ENCODE results near the gene PCDH15.

PCDH15 gene

GRCh38 chr10:53843736-53844362 is 957.2 kb downstream of the PCDH15 start:
- DNase-seq (ENCODE audit: low spot score) = no peak

DNA sequence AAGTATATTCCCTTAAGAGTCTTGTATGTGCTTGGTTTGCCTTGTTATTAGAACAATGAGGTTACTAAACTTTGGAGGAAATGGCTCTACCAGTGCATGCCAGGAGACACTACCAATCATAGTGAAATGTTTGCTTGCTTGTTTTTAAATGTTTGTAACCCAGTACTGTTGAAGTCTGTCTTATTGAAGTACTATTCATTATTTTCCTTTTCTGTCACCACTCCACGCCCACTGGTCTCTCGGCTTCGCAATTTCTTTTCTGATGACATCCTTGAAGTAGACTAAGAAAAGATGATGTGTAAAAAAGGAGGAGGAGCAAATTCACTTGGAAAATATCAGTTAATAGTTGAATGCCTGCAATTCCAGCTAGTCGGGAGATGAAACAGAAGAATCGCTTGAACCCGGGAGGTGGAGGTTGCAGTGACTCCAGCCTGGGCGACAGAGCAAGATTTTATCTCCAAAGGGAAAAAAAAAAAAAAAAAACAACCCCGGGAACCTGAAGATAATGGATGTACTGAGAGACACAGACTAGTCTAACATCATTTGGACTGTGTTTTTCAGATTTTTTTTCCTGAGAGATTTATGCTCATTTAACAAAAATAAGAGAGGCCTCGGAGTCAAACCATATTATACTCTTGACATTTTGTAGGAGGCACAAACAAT is 959.4 kb downstream of the PCDH15 start:
- no peak for DNase-seq (ENCODE audit: low spot score)

DNA sequence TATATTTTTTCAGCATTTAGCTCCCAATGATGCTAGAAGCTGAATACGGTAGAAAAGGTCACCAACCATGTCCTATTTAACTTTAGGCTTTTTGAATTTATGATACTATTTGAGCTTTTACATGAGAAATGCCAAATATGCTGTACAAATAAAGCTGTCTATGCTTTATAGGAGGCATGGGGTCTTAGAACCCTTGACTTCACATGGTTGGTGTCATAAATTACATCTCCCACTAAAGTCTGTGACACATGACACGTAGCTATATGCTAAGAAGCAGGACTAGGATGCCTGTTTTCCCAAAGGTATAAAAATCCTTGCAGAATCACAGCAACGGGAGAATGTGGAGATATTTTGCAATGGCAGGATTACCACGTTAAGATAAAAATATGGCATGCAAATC is 960.4 kb downstream of the PCDH15 start:
- DNase-seq (ENCODE audit: low spot score) = no peak

DNA sequence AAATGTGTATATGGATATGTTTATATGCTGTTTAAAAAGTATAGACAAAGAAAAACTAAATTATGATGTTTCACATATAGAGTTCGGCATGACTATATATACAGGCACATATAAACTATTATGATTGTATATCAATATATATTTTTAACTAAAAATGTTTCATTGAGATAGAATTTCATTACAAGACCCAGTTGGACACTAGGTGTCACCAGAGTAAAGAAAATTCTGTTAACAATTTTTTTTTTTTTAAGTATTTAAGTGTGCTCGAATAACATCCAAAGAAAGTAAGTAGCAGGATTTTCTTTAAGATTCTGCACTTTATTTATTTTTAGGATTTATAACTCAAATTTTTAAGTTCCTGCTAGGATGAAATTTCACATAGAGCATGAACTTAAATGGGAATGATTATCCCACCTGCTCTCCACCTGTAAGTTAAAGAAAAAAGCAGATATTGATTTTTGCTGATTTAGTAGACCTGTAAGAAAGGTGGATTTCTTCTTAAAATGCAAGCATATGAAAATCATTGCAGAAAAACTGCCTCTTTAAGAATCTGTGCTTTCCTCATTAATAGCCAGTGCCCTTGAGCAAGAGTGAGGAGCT is 961.5 kb downstream of the PCDH15 start:
- DNase-seq (ENCODE audit: low spot score) = peak; percentile 53

DNA sequence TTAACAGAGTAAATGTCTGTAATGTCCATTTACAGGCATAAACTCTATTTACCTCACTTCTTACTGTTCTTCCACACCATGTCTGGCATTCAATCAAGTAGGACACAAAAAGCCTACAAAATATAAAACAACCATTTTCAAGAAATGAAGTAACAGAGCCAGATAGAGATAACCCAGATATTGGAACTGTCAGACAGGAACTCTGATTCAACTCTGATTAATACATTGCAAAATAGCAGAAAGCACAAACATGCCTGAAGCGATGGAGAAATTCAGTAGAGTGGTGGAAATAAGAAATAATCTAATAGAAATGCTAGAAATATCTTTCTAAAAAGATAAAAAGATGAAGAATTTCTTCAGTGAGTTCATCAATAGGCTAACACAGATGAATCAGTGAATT is 964.4 kb downstream of the PCDH15 start:
- no peak for DNase-seq (ENCODE audit: low spot score)

DNA sequence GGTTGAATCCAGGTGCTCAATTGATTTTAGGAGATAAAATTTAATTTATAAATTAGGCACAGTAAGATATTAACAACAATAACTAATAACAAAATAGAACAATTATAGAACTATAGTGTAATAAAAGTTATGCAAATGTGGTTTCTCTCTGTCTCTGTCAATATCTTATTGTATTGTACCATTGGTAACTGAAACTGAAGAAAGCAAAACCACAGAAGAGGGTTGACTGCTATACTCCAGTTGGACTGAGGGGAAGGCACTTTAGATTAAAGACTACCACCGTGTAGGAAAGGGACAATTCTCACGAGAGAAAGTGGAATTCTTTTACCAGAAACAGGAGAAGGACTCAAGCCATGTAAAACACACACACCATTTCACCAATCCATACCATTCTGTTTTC is 967.1 kb downstream of the PCDH15 start:
- DNase-seq (ENCODE audit: low spot score) = no peak

DNA sequence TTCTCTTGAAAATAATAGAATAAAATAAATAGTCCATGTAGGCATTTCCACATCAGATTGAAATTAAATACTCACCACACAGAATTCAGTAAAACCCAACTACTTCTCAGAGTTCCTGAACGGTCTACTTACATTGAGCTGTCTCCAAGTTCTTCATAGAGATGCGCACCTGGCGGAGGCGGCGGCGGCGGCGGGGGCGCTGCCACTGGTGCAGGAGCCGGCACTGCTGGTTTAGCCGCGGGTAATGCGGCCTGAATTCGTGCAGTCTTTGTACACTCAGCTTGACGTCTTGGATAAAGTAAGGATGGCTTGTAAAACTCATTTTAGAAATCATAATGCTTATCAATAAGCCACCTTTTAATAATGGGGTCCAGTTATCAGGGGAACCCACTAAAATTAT is 973.8 kb downstream of the PCDH15 start:
- DNase-seq (ENCODE audit: low spot score) = no peak

GRCh38 chr10:53808677-53809372 is 992.2 kb downstream of the PCDH15 start:
- DNase-seq (ENCODE audit: low spot score) = peak; percentile 2

- DNase-seq (ENCODE audit: low spot score) = peak; percentile 49
These were observed 1014.7 kb downstream of the PCDH15 start for GRCh38 chr10:53786236-53786900.

DNA sequence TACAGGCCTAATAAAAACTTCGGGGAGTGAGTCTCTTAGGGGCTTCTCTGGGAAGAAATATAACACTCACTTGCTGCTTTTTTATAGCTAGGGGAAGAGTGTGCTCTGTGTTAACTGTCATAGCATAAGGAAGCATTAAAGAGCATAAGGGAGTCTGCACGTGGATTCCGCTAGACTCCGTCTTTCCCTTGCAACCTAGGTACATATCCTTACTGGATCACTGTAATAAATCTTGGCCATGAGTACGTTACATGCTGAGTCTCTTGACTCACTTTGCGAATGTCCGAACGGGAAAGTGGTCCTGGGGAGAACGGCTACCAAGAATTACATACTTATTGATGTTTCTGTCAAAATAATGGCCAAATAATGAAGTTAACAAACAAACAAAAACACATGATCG is 1029.3 kb downstream of the PCDH15 start:
- no peak for DNase-seq (ENCODE audit: low spot score)

GRCh38 chr10:53770903-53771302 is 1030.1 kb downstream of the PCDH15 start:
- no peak for DNase-seq (ENCODE audit: low spot score)

DNA sequence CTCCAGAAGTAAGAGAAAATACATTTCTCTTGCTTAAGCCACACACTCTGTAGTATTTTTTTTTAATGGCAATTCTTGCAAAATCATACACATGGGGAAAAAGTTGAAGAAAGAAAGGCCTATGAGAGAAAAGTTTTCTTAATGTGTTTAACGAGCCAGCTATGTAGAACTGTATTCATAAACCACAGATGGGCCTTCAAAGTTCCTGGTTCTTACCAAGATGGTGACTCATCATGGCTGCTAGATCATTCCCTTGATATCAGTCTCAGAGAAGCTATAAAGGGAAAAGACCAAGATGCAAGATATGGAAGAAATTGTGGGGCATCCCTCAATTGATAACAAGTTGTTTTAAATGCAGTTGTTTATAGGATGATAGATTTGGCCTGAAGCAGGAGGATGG is 1035.7 kb downstream of the PCDH15 start:
- no peak for DNase-seq (ENCODE audit: low spot score)

- DNase-seq (ENCODE audit: low spot score) = no peak
These were observed 1046.3 kb downstream of the PCDH15 start for GRCh38 chr10:53754596-53755250.
